ENCODE measurements around the gene WIPF3.

DNA sequence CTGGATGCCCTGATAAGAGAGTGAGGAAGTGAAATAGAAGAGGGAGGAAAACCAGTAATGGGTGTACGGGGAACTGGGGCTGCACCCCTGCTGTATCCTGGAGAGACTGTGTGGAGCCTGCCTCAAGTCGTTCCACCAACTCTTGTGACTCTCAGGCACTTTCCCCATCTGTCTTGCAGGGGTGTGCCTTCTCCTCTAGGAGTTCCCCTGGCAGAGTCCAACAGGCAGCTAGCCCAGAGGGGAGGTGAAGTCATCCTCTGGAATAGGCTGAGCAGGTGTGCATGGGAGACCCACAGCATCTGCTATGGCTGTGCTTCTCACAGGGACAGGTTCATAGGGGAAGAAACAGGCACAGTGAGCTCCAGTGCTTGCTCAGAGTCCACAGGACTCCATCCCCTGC lies 46.8 kb downstream of the WIPF3 start:
- TF ChIP-seq POLR2AphosphoS5 (IDR thresholded peaks at IDR 0.05) (no peak), POLR2A (IDR thresholded peaks at IDR 0.05) (no peak)
- TF ChIP-seq, protein P1, sequence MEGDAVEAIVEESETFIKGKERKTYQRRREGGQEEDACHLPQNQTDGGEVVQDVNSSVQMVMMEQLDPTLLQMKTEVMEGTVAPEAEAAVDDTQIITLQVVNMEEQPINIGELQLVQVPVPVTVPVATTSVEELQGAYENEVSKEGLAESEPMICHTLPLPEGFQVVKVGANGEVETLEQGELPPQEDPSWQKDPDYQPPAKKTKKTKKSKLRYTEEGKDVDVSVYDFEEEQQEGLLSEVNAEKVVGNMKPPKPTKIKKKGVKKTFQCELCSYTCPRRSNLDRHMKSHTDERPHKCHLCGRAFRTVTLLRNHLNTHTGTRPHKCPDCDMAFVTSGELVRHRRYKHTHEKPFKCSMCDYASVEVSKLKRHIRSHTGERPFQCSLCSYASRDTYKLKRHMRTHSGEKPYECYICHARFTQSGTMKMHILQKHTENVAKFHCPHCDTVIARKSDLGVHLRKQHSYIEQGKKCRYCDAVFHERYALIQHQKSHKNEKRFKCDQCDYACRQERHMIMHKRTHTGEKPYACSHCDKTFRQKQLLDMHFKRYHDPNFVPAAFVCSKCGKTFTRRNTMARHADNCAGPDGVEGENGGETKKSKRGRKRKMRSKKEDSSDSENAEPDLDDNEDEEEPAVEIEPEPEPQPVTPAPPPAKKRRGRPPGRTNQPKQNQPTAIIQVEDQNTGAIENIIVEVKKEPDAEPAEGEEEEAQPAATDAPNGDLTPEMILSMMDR (IDR thresholded peaks at IDR 0.05), result no peak

Data from stomach (tissue), 4 donors.